Measurements from ENCODE around the gene OR2J2.
"Not testable (repeated sequence)": the region's sequence is repeated elsewhere in the genome, so short reads cannot be mapped to it uniquely, and the experiment has no call there.

The OR2J2 gene

GRCh38 chr6:29217242-29217641 lies 46.5 kb downstream of the OR2J2 start:
- DNase-seq (ENCODE audit: low read depth, low spot score); H3K27ac ChIP-seq: not testable (repeated sequence)

DNA sequence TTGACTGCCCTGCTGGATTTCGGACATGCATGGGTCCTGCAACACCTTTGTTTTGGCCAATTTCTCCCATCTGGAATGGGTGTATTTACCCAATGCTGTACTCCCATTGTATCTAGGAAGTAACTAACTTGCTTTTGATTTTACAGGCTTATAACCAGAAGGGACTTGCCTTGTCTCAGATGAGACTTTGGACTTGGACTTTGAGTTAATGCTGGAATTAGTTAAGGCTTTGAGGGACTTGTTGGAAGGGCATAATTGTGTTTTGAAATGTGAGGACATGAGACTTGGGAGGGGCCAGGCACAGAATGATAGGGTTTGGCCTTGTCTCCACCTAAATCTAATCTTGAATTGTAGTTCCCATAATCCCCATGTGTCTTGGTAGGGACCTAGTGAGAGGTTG lies 47.3 kb downstream of the OR2J2 start:
- DNase-seq (ENCODE audit: low read depth, low spot score); H3K27ac ChIP-seq: not testable (repeated sequence)
